IPS-NIHi11 (cell line): ENCODE measurements around the gene TSHZ1.
A peak's percentile ranks its signal among the peaks of the same experiment; 100 is the strongest.
"Not testable (repeated sequence)": the region's sequence is repeated elsewhere in the genome, so short reads cannot be mapped to it uniquely, and the experiment has no call there.

ENCODE experiments used
- DNase-seq: peaks from one replicate; pipeline ENCODE4 v3.0.0; 2012; ENCODE audit warnings: mixed read lengths, low spot score

TSHZ1 gene

GRCh38 chr18:75183973-75184493 lies 26.6 kb upstream of the TSHZ1 start:
- peak; percentile 57 for DNase-seq

- DNase-seq, result no peak
Measured at GRCh38 chr18:75185460-75185859, 25.1 kb upstream of the TSHZ1 start.

- not testable (repeated sequence) for DNase-seq
Measured at GRCh38 chr18:75187702-75188101, 22.9 kb upstream of the TSHZ1 start.

GRCh38 chr18:75189696-75190095 lies 20.9 kb upstream of the TSHZ1 start:
- DNase-seq, result no peak

GRCh38 chr18:75192899-75193298 lies 17.7 kb upstream of the TSHZ1 start:
- DNase-seq, result no peak

GRCh38 chr18:75198036-75198435 lies 12.6 kb upstream of the TSHZ1 start:
- DNase-seq, result no peak

- DNase-seq, result no peak
Measured at GRCh38 chr18:75199327-75199726, 11.3 kb upstream of the TSHZ1 start.

- DNase-seq, result no peak
Measured at GRCh38 chr18:75200071-75200470, 10.5 kb upstream of the TSHZ1 start.

GRCh38 chr18:75200605-75201280 lies 9.9 kb upstream of the TSHZ1 start:
- no peak for DNase-seq

- no peak for DNase-seq
Measured at GRCh38 chr18:75201282-75202270, 9.0 kb upstream of the TSHZ1 start.

- no peak for DNase-seq
Measured at GRCh38 chr18:75202696-75203365, 7.8 kb upstream of the TSHZ1 start.

- no peak for DNase-seq
Measured at GRCh38 chr18:75203416-75204268, 7.0 kb upstream of the TSHZ1 start.

GRCh38 chr18:75204269-75204731 lies 6.3 kb upstream of the TSHZ1 start:
- DNase-seq, result peak; percentile 57

GRCh38 chr18:75204732-75205513 lies 5.7 kb upstream of the TSHZ1 start:
- DNase-seq, result no peak

GRCh38 chr18:75205514-75206132 lies 5.0 kb upstream of the TSHZ1 start:
- DNase-seq, result no peak

- no peak for DNase-seq
Measured at GRCh38 chr18:75206452-75207309, 3.9 kb upstream of the TSHZ1 start.

GRCh38 chr18:75207310-75208154 lies 3.1 kb upstream of the TSHZ1 start:
- no peak for DNase-seq
